Body of pancreas (tissue), 4 donors: Measurements from ENCODE around the gene KNDC1.

ENCODE experiments used
- POLR2A ChIP-seq, 3 donors: fragments of 450-650 bp; IDR thresholded peaks; one replicate each; pipeline ENCODE4 v1.6.1; 2016; ENCODE audit warnings: antibody characterized with exemption in 3 of 3, mild to moderate bottlenecking in 2 of 3
- TF ChIP-seq, protein P1 (sequence below), 7 experiments: fragments of 450-650 bp in 4 of 7; fragments of 200-600 bp in 3 of 7; sonication (generic) in 3 of 7; IDR thresholded peaks; one replicate each; pipeline ENCODE4 v1.5.1; 2016 to 2019; ENCODE audit warnings: antibody characterized with exemption in 7 of 7

GRCh38 chr10:133242611-133243356 lies 82.8 kb downstream of the KNDC1 start:
- no peak for TF ChIP-seq POLR2A (IDR thresholded peaks at IDR 0.05)
- TF ChIP-seq, protein P1, sequence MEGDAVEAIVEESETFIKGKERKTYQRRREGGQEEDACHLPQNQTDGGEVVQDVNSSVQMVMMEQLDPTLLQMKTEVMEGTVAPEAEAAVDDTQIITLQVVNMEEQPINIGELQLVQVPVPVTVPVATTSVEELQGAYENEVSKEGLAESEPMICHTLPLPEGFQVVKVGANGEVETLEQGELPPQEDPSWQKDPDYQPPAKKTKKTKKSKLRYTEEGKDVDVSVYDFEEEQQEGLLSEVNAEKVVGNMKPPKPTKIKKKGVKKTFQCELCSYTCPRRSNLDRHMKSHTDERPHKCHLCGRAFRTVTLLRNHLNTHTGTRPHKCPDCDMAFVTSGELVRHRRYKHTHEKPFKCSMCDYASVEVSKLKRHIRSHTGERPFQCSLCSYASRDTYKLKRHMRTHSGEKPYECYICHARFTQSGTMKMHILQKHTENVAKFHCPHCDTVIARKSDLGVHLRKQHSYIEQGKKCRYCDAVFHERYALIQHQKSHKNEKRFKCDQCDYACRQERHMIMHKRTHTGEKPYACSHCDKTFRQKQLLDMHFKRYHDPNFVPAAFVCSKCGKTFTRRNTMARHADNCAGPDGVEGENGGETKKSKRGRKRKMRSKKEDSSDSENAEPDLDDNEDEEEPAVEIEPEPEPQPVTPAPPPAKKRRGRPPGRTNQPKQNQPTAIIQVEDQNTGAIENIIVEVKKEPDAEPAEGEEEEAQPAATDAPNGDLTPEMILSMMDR (IDR thresholded peaks at IDR 0.05), result no peak
